GM23248 (cell line): ENCODE results near the gene CD72. TPM values are rescaled to one million over a fixed set of nuclear protein-coding genes. Genes with fewer than 3 reads are reported as not detected.
"Not testable (repeated sequence)": the region's sequence is repeated elsewhere in the genome, so short reads cannot be mapped to it uniquely, and the experiment has no call there.

ENCODE experiments used
- DNase-seq: peaks from one replicate; pipeline ENCODE4 v3.0.0-alpha.2; 2015
- H2AFZ ChIP-seq: fragments of 200-600 bp; sonication (generic); 2 replicates; pipeline ENCODE4 v1.6.1; 2016; ENCODE audit warnings: antibody characterized with exemption
- H3F3A ChIP-seq: fragments of 200-600 bp; sonication (generic); 2 replicates; pipeline ENCODE4 v1.6.1; 2016; ENCODE audit warnings: mild to moderate bottlenecking, antibody characterized with exemption, mixed run types; ENCODE audit not compliant: insufficient read depth
- H3K27ac ChIP-seq: fragments of 200-600 bp; sonication (generic); 2 replicates; pipeline ENCODE4 v1.5.1; 2016; ENCODE audit warnings: mild to moderate bottlenecking
- H3K27me3 ChIP-seq: fragments of 200-600 bp; sonication (generic); replicated peaks from 2 replicates; pipeline ENCODE4 v1.6.1; 2016; ENCODE audit warnings: mild to moderate bottlenecking; ENCODE audit not compliant: insufficient read depth
- H3K36me3 ChIP-seq: fragments of 200-600 bp; sonication (generic); 2 replicates; pipeline ENCODE4 v1.6.1; 2016; ENCODE audit warnings: low read depth, mild to moderate bottlenecking
- H3K4me1 ChIP-seq: fragments of 200-600 bp; sonication (generic); 2 replicates; pipeline ENCODE4 v1.6.1; 2016; ENCODE audit warnings: mild to moderate bottlenecking; ENCODE audit not compliant: insufficient read depth
- H3K4me2 ChIP-seq: fragments of 200-600 bp; sonication (generic); one replicate; pipeline ENCODE4 v1.6.1; 2016; ENCODE audit warnings: mild to moderate bottlenecking; ENCODE audit not compliant: unreplicated experiment
- H3K4me3 ChIP-seq: fragments of 200-600 bp; sonication (generic); 2 replicates; pipeline ENCODE4 v1.5.1; 2016; ENCODE audit warnings: mild to moderate bottlenecking
- H3K79me2 ChIP-seq: fragments of 200-600 bp; sonication (generic); 2 replicates; pipeline ENCODE4 v1.6.1; 2016; ENCODE audit warnings: mild to moderate bottlenecking; ENCODE audit not compliant: insufficient read depth
- H3K9ac ChIP-seq: fragments of 200-600 bp; sonication (generic); 2 replicates; pipeline ENCODE4 v1.6.1; 2016; ENCODE audit warnings: mild to moderate bottlenecking
- H3K9me2 ChIP-seq: fragments of 200-600 bp; sonication (generic); 2 replicates; pipeline ENCODE4 v1.6.1; 2016; ENCODE audit warnings: mixed run types, mild to moderate bottlenecking, moderate library complexity; ENCODE audit not compliant: insufficient read depth
- H3K9me3 ChIP-seq: fragments of 200-600 bp; sonication (generic); one replicate; pipeline ENCODE4 v1.6.1; 2017; ENCODE audit warnings: low read depth
- H4K20me1 ChIP-seq: fragments of 200-600 bp; sonication (generic); 2 replicates; pipeline ENCODE4 v1.6.0; 2016; ENCODE audit not compliant: insufficient read depth
- EZH2 ChIP-seq: fragments of 200-600 bp; sonication (generic); IDR thresholded peaks from 2 replicates; pipeline ENCODE4 v1.6.1; 2018; ENCODE audit warnings: antibody characterized with exemption, mild to moderate bottlenecking; ENCODE audit not compliant: insufficient read depth, poor library complexity, severe bottlenecking
- EZH2phosphoT487 ChIP-seq: fragments of 200-600 bp; sonication (generic); IDR thresholded peaks from 2 replicates; pipeline ENCODE4 v1.6.1; 2018; ENCODE audit warnings: antibody characterized with exemption, moderate library complexity, mild to moderate bottlenecking, low read depth; ENCODE audit not compliant: insufficient read depth
- whole genome bisulfite sequencing, 2 experiments: methylation state at CpG; one replicate each; pipeline ENCODE4 v1.1.6; 2015 to 2017; ENCODE audit warnings: low lambda C conversion rate in 2 of 2, low coverage in 1 of 2; ENCODE audit errors: missing lambda C conversion rate in 2 of 2; 5-methylcytosine and 5-hydroxymethylcytosine counted together
- in situ Hi-C: fragments of 300-500 bp; cut with MboI; formaldehyde crosslinking; loops from 2 replicates; pipeline ENCODE4 v1.15.0; 2020
- polyA plus RNA-seq: library from polyadenylated mRNA; unstranded; fragments of >200 nt; fragmentation: Nextera tagmentation; extraction: Ambion mirVana; gene quantifications from 2 replicates; pipeline ENCODE4 v1.2.1, GENCODE V29; 2016
- total RNA-seq: library from RNA; depleted of rRNA; stranded (reverse); fragments of >200 nt; shearing (Covaris generic); gene quantifications from 2 replicates; pipeline ENCODE4 v1.2.3, GENCODE V29; 2014

CD72 gene
- total and polyA plus RNA-seq, 2 experiments from 2014 or later: 1.6 to 3.9 TPM

DNA sequence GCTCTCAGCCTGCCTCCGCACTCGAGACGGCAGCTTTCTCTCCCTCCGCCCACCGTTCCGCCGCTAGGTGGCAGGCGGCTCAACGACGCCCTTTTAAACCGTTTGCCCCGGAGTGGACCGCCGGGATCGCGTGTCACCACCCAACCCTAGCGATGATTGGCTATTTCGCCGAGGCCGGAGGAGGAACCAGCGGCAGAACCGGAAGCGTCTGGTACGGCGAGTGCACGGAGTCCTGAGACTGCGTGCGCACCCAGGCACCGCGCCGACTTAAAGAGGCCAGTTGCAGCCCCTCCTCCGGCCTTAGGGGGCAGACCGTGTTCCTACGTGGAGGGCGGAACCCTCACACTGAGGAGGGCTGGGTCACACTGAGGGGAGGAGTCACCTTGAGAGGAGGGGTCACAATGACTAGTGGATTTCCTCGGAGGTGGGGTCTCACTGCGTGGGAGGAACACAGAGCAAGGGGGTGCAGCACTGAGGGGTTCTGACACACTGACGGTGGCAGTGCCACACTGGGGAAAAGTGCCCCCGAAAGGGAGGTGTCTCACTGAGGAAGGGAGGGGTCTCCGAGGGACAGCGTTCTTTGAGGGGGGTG lies 14.1 kb downstream of the CD72 start:
- TF ChIP-seq EZH2phosphoT487 (no peak), EZH2 (no peak)
- peaks cover 15% of the 10 kb centered on the region for H3K4me1 ChIP-seq
- peaks cover 7% of the 10 kb centered on the region; the same call in 1 of the 2 replicates for H3K36me3 ChIP-seq
- 1% methylated on average over 39 to 41 of the region's 41 CpGs for whole genome bisulfite sequencing, 2 experiments
- in situ Hi-C loops: loop anchor here (25.0 kb wide), 1 partner anchor 108 kb away; no protein-coding TSS in a partner anchor
- no peaks in the 10 kb centered on the region for H4K20me1 ChIP-seq
- peak; percentile 100 for DNase-seq
- H3F3A ChIP-seq: peaks cover 21% of the 10 kb centered on the region
- no peaks in the 10 kb centered on the region for H3K27me3 ChIP-seq
- peak overlapping the region; percentile 75 for H3K4me3 ChIP-seq
- H3K4me2 ChIP-seq: peak overlapping the region; percentile 94
- H3K9ac ChIP-seq: peak overlapping the region; percentile 86
- H3K9me3 ChIP-seq: no peaks in the 10 kb centered on the region
- peak overlapping the region; percentile 97 for H3K27ac ChIP-seq
- peak overlapping the region; percentile 84 for H2AFZ ChIP-seq
- H3K79me2 ChIP-seq: peaks cover 25% of the 10 kb centered on the region
- no peaks in the 10 kb centered on the region for H3K9me2 ChIP-seq

DNA sequence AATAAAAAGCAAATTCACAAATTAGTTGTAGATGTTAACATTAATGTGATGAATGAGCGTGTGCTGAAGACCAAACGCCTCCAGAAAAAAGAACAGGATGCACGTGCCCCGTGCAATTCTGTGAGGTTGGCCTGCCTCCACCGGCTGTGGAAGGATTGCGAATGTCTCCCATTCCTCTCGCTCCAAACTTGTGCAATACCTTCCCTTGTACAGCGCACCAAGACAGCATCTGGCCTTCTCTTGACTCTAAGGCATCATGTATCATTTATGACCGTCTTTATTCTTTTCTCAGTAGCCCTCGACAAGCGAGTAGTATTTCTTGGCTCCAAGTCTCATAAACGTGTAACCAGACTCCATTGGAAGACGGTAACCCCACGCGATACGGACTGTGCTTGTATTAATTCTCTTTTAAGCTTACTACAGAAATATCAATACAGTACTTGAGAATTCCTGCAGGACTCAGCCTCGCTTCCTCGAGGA lies 14.7 kb downstream of the CD72 start:
- no peaks in the 10 kb centered on the region for H4K20me1 ChIP-seq
- H3K9me3 ChIP-seq: no peaks in the 10 kb centered on the region
- H3K27ac ChIP-seq: peak overlapping the region; percentile 97
- peak overlapping the region; percentile 73 for H3K4me3 ChIP-seq
- H3K9me2 ChIP-seq: no peaks in the 10 kb centered on the region
- H3K4me1 ChIP-seq: peaks cover 15% of the 10 kb centered on the region
- peak overlapping the region; percentile 84 for H2AFZ ChIP-seq
- H3K79me2 ChIP-seq: peaks cover 25% of the 10 kb centered on the region
- peak overlapping the region; percentile 86 for H3K9ac ChIP-seq
- DNase-seq: peak; percentile 93
- H3F3A ChIP-seq: peaks cover 21% of the 10 kb centered on the region
- in situ Hi-C loops: loop anchor here (25.0 kb wide), 1 partner anchor 109 kb away; no protein-coding TSS in a partner anchor
- WGBS, 2 experiments: 1% methylated on average over 18 of the region's 18 CpGs
- peak overlapping the region; percentile 94 for H3K4me2 ChIP-seq
- TF ChIP-seq EZH2phosphoT487 (no peak), EZH2 (no peak)
- H3K27me3 ChIP-seq: no peaks in the 10 kb centered on the region
- peaks cover 4% of the 10 kb centered on the region; the same call in 1 of the 2 replicates for H3K36me3 ChIP-seq

GRCh38 chr9:35599763-35600604 lies 18.2 kb downstream of the CD72 start:
- 77 to 79% methylated on average over 14 of the region's 14 CpGs for WGBS, 2 experiments
- no peaks in the 10 kb centered on the region for H3K9me2 ChIP-seq
- no peaks in the 10 kb centered on the region for H3K36me3 ChIP-seq
- H3K9me3 ChIP-seq: no peaks in the 10 kb centered on the region
- H3F3A ChIP-seq: peaks cover 21% of the 10 kb centered on the region
- no peak overlapping the region for H3K27ac ChIP-seq
- TF ChIP-seq EZH2 (no peak), EZH2phosphoT487 (no peak)
- no peak overlapping the region for H3K9ac ChIP-seq
- no peaks in the 10 kb centered on the region for H3K79me2 ChIP-seq
- in situ Hi-C loops: loop anchor here (25.0 kb wide), 1 partner anchor 112 kb away; no protein-coding TSS in a partner anchor
- no peaks in the 10 kb centered on the region for H3K27me3 ChIP-seq
- no peak overlapping the region for H3K4me3 ChIP-seq
- no peak overlapping the region for H3K4me2 ChIP-seq
- peaks cover 8% of the 10 kb centered on the region for H3K4me1 ChIP-seq
- no peaks in the 10 kb centered on the region for H4K20me1 ChIP-seq
- no peak overlapping the region for H2AFZ ChIP-seq
- DNase-seq: peak; percentile 16

DNA sequence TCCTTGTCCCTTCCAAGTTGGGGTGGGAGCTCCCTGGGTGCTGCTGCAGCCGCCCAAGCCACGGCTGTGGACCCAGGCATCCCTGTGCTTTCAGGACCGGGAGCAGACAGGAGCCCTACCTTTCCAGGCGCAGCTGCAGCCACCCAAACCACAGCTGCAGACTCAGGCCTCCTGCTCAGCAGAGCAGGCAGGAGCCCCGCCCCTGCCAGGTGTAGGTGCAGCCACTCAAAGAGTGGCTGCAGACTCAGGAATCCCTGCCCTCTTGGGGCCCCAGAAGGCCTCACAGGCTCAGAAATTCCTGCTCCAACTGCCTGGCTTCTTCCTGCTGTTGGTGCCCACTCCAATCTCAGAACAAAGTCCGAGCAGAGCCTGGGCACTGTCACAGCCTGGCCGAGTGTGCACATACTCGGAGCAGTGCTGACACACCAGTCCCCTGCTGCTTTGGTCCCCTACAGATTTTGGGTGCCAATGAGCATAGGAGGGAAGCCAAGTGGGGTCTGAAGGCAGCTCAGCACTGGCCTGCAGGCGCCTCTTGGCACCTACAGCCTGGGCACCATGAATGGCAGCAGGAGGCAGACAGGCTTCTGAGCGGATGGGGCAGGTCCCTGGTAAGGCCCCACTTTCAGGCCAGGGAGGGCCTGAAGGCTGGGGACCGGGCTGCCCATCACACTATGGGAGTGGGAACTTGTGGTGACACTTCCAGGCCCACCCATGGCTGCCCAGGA lies 19.2 kb downstream of the CD72 start:
- no peaks in the 10 kb centered on the region for H3K9me2 ChIP-seq
- DNase-seq: no peak
- no peak overlapping the region for H3K9ac ChIP-seq
- 73 to 78% methylated on average over 8 to 11 of the region's 11 CpGs for WGBS, 2 experiments
- in situ Hi-C loops: no loop called here
- H3K4me1 ChIP-seq: peaks cover 8% of the 10 kb centered on the region
- no peak for TF ChIP-seq EZH2
- no peak for TF ChIP-seq EZH2phosphoT487
- H3K36me3 ChIP-seq: no peaks in the 10 kb centered on the region
- no peak overlapping the region for H3K27ac ChIP-seq
- no peaks in the 10 kb centered on the region for H3K9me3 ChIP-seq
- H2AFZ ChIP-seq: no peak overlapping the region
- no peak overlapping the region for H3K4me2 ChIP-seq
- peaks cover 21% of the 10 kb centered on the region for H3F3A ChIP-seq
- no peaks in the 10 kb centered on the region for H4K20me1 ChIP-seq
- H3K4me3 ChIP-seq: no peak overlapping the region
- no peaks in the 10 kb centered on the region for H3K79me2 ChIP-seq
- no peaks in the 10 kb centered on the region for H3K27me3 ChIP-seq

- H3K27me3 ChIP-seq, H3K9me2 ChIP-seq, H3K4me1 ChIP-seq, H3K9ac ChIP-seq, DNase-seq, H3K4me3 ChIP-seq, H3F3A ChIP-seq, H3K9me3 ChIP-seq, H3K27ac ChIP-seq, H3K4me2 ChIP-seq, H3K79me2 ChIP-seq, H2AFZ ChIP-seq, H3K36me3 ChIP-seq, H4K20me1 ChIP-seq, in situ Hi-C loops: not testable (repeated sequence)
- 94 to 96% methylated on average over 2 of the region's 2 CpGs for WGBS, 2 experiments
Measured at GRCh38 chr9:35596907-35597306, 21.3 kb downstream of the CD72 start.
